HG03457 (cell line): ENCODE results near the gene RENBP.

ENCODE experiments used
- ATAC-seq: cut with Tn5 transposase; IDR thresholded peaks from one replicate; pipeline ENCODE4 v1.9.1; 2021; ENCODE audit warnings: moderate number of reproducible peaks; ENCODE audit not compliant: unreplicated experiment

The RENBP gene

GRCh38 chrX:153903238-153903980, 41.0 kb downstream of the RENBP start:
- ATAC-seq, result no peak

- no peak for ATAC-seq
These were observed 42.1 kb downstream of the RENBP start for GRCh38 chrX:153902385-153902784.

- no peak for ATAC-seq
These were observed 42.7 kb downstream of the RENBP start for GRCh38 chrX:153901753-153902140.

GRCh38 chrX:153900831-153901752, 43.4 kb downstream of the RENBP start:
- no peak for ATAC-seq

GRCh38 chrX:153897899-153898298, 46.5 kb downstream of the RENBP start:
- ATAC-seq, result no peak

- ATAC-seq, result no peak
These were observed 55.3 kb downstream of the RENBP start for GRCh38 chrX:153889123-153889522.

GRCh38 chrX:153888344-153888743, 56.1 kb downstream of the RENBP start:
- no peak for ATAC-seq

- no peak for ATAC-seq
These were observed 57.1 kb downstream of the RENBP start for GRCh38 chrX:153887385-153887784.

- ATAC-seq, result no peak
These were observed 57.5 kb downstream of the RENBP start for GRCh38 chrX:153886915-153887314.

GRCh38 chrX:153885968-153886903, 58.2 kb downstream of the RENBP start, which contains the start of gene L1CAM:
Gene L1CAM, minus strand, starts transcription at chrX:153886173. Its CDS starts 10,337 bp downstream, at chrX:153875836.
- no peak for ATAC-seq
